Measurements from ENCODE around the gene DLG2.

DLG2 gene

GRCh38 chr11:83711106-83711527 is 1916.0 kb downstream of the DLG2 start:
- no peak for TF ChIP-seq TAF1 (IDR thresholded peaks at IDR 0.05; ENCODE audit: borderline replicate concordance, insufficient read depth, low read length)
- no peak for TF ChIP-seq FOXP2 (optimal IDR thresholded peaks at IDR 0.05; ENCODE audit: borderline replicate concordance, extremely low read depth, extremely low read length, insufficient read depth)
- TF ChIP-seq, protein P1, sequence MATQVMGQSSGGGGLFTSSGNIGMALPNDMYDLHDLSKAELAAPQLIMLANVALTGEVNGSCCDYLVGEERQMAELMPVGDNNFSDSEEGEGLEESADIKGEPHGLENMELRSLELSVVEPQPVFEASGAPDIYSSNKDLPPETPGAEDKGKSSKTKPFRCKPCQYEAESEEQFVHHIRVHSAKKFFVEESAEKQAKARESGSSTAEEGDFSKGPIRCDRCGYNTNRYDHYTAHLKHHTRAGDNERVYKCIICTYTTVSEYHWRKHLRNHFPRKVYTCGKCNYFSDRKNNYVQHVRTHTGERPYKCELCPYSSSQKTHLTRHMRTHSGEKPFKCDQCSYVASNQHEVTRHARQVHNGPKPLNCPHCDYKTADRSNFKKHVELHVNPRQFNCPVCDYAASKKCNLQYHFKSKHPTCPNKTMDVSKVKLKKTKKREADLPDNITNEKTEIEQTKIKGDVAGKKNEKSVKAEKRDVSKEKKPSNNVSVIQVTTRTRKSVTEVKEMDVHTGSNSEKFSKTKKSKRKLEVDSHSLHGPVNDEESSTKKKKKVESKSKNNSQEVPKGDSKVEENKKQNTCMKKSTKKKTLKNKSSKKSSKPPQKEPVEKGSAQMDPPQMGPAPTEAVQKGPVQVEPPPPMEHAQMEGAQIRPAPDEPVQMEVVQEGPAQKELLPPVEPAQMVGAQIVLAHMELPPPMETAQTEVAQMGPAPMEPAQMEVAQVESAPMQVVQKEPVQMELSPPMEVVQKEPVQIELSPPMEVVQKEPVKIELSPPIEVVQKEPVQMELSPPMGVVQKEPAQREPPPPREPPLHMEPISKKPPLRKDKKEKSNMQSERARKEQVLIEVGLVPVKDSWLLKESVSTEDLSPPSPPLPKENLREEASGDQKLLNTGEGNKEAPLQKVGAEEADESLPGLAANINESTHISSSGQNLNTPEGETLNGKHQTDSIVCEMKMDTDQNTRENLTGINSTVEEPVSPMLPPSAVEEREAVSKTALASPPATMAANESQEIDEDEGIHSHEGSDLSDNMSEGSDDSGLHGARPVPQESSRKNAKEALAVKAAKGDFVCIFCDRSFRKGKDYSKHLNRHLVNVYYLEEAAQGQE (IDR thresholded peaks at IDR 0.05; ENCODE audit: insufficient read depth in 1 of 2, low read depth in 2 of 2, low read length in 2 of 2): no peak
- TF ChIP-seq POLR2AphosphoS5 (IDR thresholded peaks at IDR 0.05; ENCODE audit: low read depth, low read length): no peak
- no peak for TF ChIP-seq SIN3A (IDR thresholded peaks at IDR 0.05; ENCODE audit: borderline replicate concordance, insufficient read depth, low read length)

GRCh38 chr11:83709434-83709833 is 1917.7 kb downstream of the DLG2 start:
- TF ChIP-seq POLR2AphosphoS5 (IDR thresholded peaks at IDR 0.05; ENCODE audit: low read depth, low read length) (no peak), SIN3A (IDR thresholded peaks at IDR 0.05; ENCODE audit: borderline replicate concordance, insufficient read depth, low read length) (no peak), TAF1 (IDR thresholded peaks at IDR 0.05; ENCODE audit: borderline replicate concordance, insufficient read depth, low read length) (no peak), FOXP2 (optimal IDR thresholded peaks at IDR 0.05; ENCODE audit: borderline replicate concordance, extremely low read depth, extremely low read length, insufficient read depth) (no peak)
- TF ChIP-seq, protein P1 (IDR thresholded peaks at IDR 0.05; ENCODE audit: insufficient read depth in 1 of 2, low read depth in 2 of 2, low read length in 2 of 2): no peak

DNA sequence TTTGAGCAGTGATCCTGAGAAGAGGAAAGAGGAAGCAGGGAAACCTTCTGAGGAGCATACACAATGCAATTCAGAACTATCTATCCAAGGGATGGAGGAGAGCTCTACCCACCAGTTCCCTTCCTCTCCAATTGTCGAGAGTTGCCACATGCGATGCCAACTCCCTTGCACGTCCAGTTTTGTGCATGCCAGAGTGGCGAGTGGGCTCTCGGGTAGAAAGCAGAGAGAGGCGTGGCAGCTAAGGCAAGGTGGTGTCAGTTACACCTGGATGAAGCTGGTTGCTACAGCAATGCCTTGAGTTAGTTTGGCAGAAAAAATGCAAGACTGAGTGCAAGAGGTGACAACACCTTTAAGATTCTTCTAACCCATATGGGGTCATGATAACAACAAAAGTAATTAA is 1920.6 kb downstream of the DLG2 start:
- TF ChIP-seq TAF1 (IDR thresholded peaks at IDR 0.05; ENCODE audit: borderline replicate concordance, insufficient read depth, low read length) (no peak), FOXP2 (optimal IDR thresholded peaks at IDR 0.05; ENCODE audit: borderline replicate concordance, extremely low read depth, extremely low read length, insufficient read depth) (no peak), POLR2AphosphoS5 (IDR thresholded peaks at IDR 0.05; ENCODE audit: low read depth, low read length) (no peak), SIN3A (IDR thresholded peaks at IDR 0.05; ENCODE audit: borderline replicate concordance, insufficient read depth, low read length) (no peak)
- TF ChIP-seq, protein P1 (IDR thresholded peaks at IDR 0.05; ENCODE audit: insufficient read depth in 1 of 2, low read depth in 2 of 2, low read length in 2 of 2): no peak

DNA sequence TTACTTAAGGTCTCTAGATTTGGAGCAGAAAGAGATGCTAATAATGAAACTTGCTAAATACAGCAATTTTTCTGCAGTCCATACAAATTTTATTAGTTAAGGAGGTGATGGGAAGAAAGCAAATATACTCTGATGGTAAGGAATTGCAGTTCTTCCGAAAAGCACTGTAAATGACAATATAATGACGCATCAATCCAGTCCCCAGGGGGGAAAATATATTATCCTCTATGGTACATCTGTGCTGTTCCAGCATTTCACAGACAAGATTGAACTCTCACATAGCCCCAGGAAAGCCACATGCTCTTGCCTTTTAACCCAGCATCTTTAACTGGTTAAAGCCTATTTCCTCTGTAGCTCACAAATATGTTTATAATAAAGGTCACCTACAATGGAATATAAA is 1924.3 kb downstream of the DLG2 start:
- TF ChIP-seq TAF1 (IDR thresholded peaks at IDR 0.05; ENCODE audit: borderline replicate concordance, insufficient read depth, low read length) (no peak), POLR2AphosphoS5 (IDR thresholded peaks at IDR 0.05; ENCODE audit: low read depth, low read length) (no peak)

DNA sequence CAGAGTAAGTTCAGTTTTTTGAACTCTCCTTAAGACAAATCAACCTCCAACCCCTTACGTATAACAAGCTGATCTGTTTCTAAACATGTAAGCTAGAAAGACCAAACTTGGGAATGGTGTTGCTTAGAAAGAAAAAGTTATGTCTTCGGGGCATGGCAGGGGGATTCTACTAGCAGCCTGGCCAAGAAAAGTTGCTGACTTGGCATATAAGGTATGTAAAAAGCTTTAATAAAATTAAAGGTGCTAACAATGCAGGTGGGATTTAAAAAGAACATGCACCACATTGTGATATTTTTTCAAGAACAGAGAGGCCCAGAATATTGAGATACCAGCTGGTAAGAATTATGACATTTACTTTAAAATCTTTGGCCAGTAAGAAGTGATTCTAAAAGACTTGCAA is 1929.6 kb downstream of the DLG2 start:
- TF ChIP-seq FOXP2 (optimal IDR thresholded peaks at IDR 0.05; ENCODE audit: borderline replicate concordance, extremely low read depth, extremely low read length, insufficient read depth) (no peak), POLR2AphosphoS5 (IDR thresholded peaks at IDR 0.05; ENCODE audit: low read depth, low read length) (no peak), TAF1 (IDR thresholded peaks at IDR 0.05; ENCODE audit: borderline replicate concordance, insufficient read depth, low read length) (no peak), SIN3A (IDR thresholded peaks at IDR 0.05; ENCODE audit: borderline replicate concordance, insufficient read depth, low read length) (no peak)
- TF ChIP-seq, protein P1 (IDR thresholded peaks at IDR 0.05; ENCODE audit: insufficient read depth in 1 of 2, low read depth in 2 of 2, low read length in 2 of 2): no peak
